WTC11 (cell line): ENCODE measurements around the gene RPTOR.

Experiments used
- AFF4 ChIP-seq: sonication (generic); formaldehyde crosslinking; IDR thresholded peaks from 2 replicates; pipeline ENCODE4 v1.8.1; 2023; ENCODE audit warnings: mild to moderate bottlenecking, missing genetic modification reagents, borderline replicate concordance
- ATF2 ChIP-seq: sonication (generic); formaldehyde crosslinking; IDR thresholded peaks from 2 replicates; pipeline ENCODE4 v1.8.1; 2022; ENCODE audit warnings: low read depth, missing genetic modification reagents, borderline replicate concordance
- CTCF ChIP-seq: fragments of 200-600 bp; IDR thresholded peaks from 2 replicates; pipeline ENCODE4 v1.8.0; 2022; ENCODE audit warnings: antibody characterized with exemption
- ELF4 ChIP-seq: sonication (generic); formaldehyde crosslinking; IDR thresholded peaks from 2 replicates; pipeline ENCODE4 v1.8.1; 2022; ENCODE audit warnings: low read depth, mild to moderate bottlenecking, moderate library complexity, missing genetic modification reagents
- FOXJ3 ChIP-seq: sonication (generic); formaldehyde crosslinking; IDR thresholded peaks from 2 replicates; pipeline ENCODE4 v1.9.0; 2021; ENCODE audit warnings: missing genetic modification reagents, mild to moderate bottlenecking, borderline replicate concordance
- FOXK1 ChIP-seq: sonication (generic); formaldehyde crosslinking; IDR thresholded peaks from 2 replicates; pipeline ENCODE4 v1.8.0; 2022; ENCODE audit warnings: mild to moderate bottlenecking, moderate library complexity, missing genetic modification reagents
- JAZF1 ChIP-seq: fragments of 250-450 bp; sonication (Bioruptor Pico); IDR thresholded peaks from 2 replicates; pipeline ENCODE4 v1.9.0; 2021; ENCODE audit warnings: moderate library complexity, mild to moderate bottlenecking, inconsistent platforms
- JUN ChIP-seq: sonication (generic); formaldehyde crosslinking; IDR thresholded peaks from 2 replicates; pipeline ENCODE4 v1.8.0; 2023; ENCODE audit warnings: mild to moderate bottlenecking, missing genetic modification reagents
- RORB ChIP-seq: fragments of 250-450 bp; sonication (Bioruptor Pico); IDR thresholded peaks from 2 replicates; pipeline ENCODE4 v1.9.0; 2021; ENCODE audit warnings: mild to moderate bottlenecking
- SOX15 ChIP-seq: fragments of 250-450 bp; sonication (Bioruptor Pico); IDR thresholded peaks from 2 replicates; pipeline ENCODE4 v1.9.0; 2021; ENCODE audit warnings: mild to moderate bottlenecking
- SP1 ChIP-seq: sonication (generic); formaldehyde crosslinking; conservative IDR thresholded peaks from 2 replicates; pipeline ENCODE4 v1.8.1; 2022; ENCODE audit warnings: missing genetic modification reagents
- TEAD1 ChIP-seq: sonication (generic); formaldehyde crosslinking; IDR thresholded peaks from 2 replicates; pipeline ENCODE4 v1.8.0; 2022; ENCODE audit warnings: mild to moderate bottlenecking, missing genetic modification reagents
- ZBTB43 ChIP-seq: sonication (generic); formaldehyde crosslinking; IDR thresholded peaks from 2 replicates; pipeline ENCODE4 v1.8.1; 2023; ENCODE audit warnings: mild to moderate bottlenecking, missing genetic modification reagents
- ZNF671 ChIP-seq: fragments of 250-450 bp; sonication (Bioruptor Pico); IDR thresholded peaks from 2 replicates; pipeline ENCODE4 v1.8.0; 2021; ENCODE audit warnings: mild to moderate bottlenecking

GRCh38 chr17:80968602-80969029 lies 424.0 kb downstream of the RPTOR start:
- TF ChIP-seq ZBTB43 (no peak), SP1 (CRISPR knock-in tag) (no peak), CTCF (no peak), JUN (no peak), TEAD1 (CRISPR knock-in tag) (no peak), JAZF1 (CRISPR knock-in tag) (no peak), RORB (CRISPR knock-in tag) (no peak), FOXK1 (CRISPR knock-in tag) (no peak), AFF4 (CRISPR knock-in tag) (no peak), ZNF671 (CRISPR knock-in tag) (no peak), ATF2 (no peak), ELF4 (CRISPR knock-in tag) (no peak), SOX15 (no peak), FOXJ3 (no peak)
